CD8-positive, alpha-beta memory T cell (primary cell): ENCODE data around the gene ERFE. TPM values are rescaled to one million over a fixed set of nuclear protein-coding genes. Genes with fewer than 3 reads are reported as not detected.
A peak's percentile ranks its signal among the peaks of the same experiment; 100 is the strongest.

Source experiments
- CTCF ChIA-PET: fragments of 350-600 bp; sonication (Branson Sonifier 250); formaldehyde crosslinking; loops from one replicate; lab custom pipeline; 2021; ENCODE audit warnings: antibody characterized with exemption; lab: Charles Lee
- POLR2A ChIA-PET: fragments of 350-600 bp; sonication (Branson Sonifier 250); formaldehyde crosslinking; loops from one replicate; lab custom pipeline; 2021; ENCODE audit warnings: antibody characterized with exemption; lab: Charles Lee
- DNase-seq, 5 donors: peaks; one replicate each; pipeline versions ENCODE4 v3.0.0 to v3.0.0-alpha.2; 2020 to 2022; ENCODE audit warnings: mixed read lengths in 1 of 5
- H3K27ac ChIP-seq: one replicate; pipeline ENCODE4 v1.7.0; 2013; ENCODE audit warnings: low read depth, mild to moderate bottlenecking, low read length, moderate library complexity
- H3K27me3 ChIP-seq: 2 replicates; pipeline ENCODE4 v1.7.0; 2013; ENCODE audit warnings: low read length, mild to moderate bottlenecking; ENCODE audit not compliant: insufficient read depth, poor library complexity, severe bottlenecking
- H3K36me3 ChIP-seq: 2 replicates; pipeline ENCODE4 v1.7.0; 2013; ENCODE audit warnings: mild to moderate bottlenecking, low read length, moderate library complexity; ENCODE audit not compliant: insufficient read depth
- H3K4me1 ChIP-seq: 2 replicates; pipeline ENCODE4 v1.7.0; 2013; ENCODE audit warnings: mild to moderate bottlenecking, low read length, moderate library complexity; ENCODE audit not compliant: insufficient read depth
- H3K4me3 ChIP-seq: 2 replicates; pipeline ENCODE4 v1.7.0; 2013; ENCODE audit warnings: mild to moderate bottlenecking, low read length
- H3K9me3 ChIP-seq: 2 replicates; pipeline ENCODE4 v1.7.0; 2013; ENCODE audit warnings: mild to moderate bottlenecking, low read length
- H3K27ac Mint-ChIP-seq, 8 donors: one replicate each; pipeline ENCODE4 v1.8.0; 2020 to 2021; ENCODE audit warnings: mixed read lengths in 8 of 8, mild to moderate bottlenecking in 6 of 8, inconsistent platforms in 3 of 8, moderate library complexity in 3 of 8
- H3K27me3 Mint-ChIP-seq, 2 donors: one replicate each; pipeline ENCODE4 v1.8.0; 2020 to 2021; ENCODE audit warnings: mixed read lengths in 2 of 2, mild to moderate bottlenecking in 1 of 2, moderate library complexity in 1 of 2
- H3K36me3 Mint-ChIP-seq, 3 donors: one replicate each; pipeline ENCODE4 v1.8.0; 2020 to 2021; ENCODE audit warnings: mixed read lengths in 3 of 3, inconsistent platforms in 1 of 3, mild to moderate bottlenecking in 1 of 3
- H3K4me1 Mint-ChIP-seq, 3 donors: one replicate each; pipeline ENCODE4 v1.8.0; 2020 to 2021; ENCODE audit warnings: mixed read lengths in 3 of 3, inconsistent platforms in 1 of 3, mild to moderate bottlenecking in 1 of 3
- H3K4me3 Mint-ChIP-seq, 7 donors: one replicate each; pipeline ENCODE4 v1.8.0; 2020 to 2021; ENCODE audit warnings: mixed read lengths in 7 of 7, mild to moderate bottlenecking in 6 of 7, moderate library complexity in 4 of 7, inconsistent platforms in 2 of 7
- H3K9me3 Mint-ChIP-seq, 5 donors: one replicate each; pipeline ENCODE4 v1.8.0; 2020 to 2022; ENCODE audit warnings: mixed read lengths in 5 of 5, mild to moderate bottlenecking in 3 of 5, moderate library complexity in 2 of 5, inconsistent platforms in 1 of 5
- polyA plus RNA-seq: library from polyadenylated mRNA; unstranded; fragments of 300-500 nt; fragmentation: Illumina TruSeq; gene quantifications from one replicate; pipeline ENCODE4 v1.2.3, GENCODE V29; 2021
- total RNA-seq, 2 experiments: library from RNA; stranded (reverse); gene quantifications; one replicate each; pipeline ENCODE4 v1.2.3, GENCODE V29; 2021

ERFE gene
- total and polyA plus RNA-seq, 3 experiments from 2014 or later: 0.24 TPM; not detected in 2

- Mint-ChIP-seq H3K4me1 (peaks cover 0 to 13% (median 6%) of the 10 kb centered on the region in 3 donors), H3K27ac (no peak overlapping the region), H3K36me3 (peaks cover 3 to 41% (median 6%) of the 10 kb centered on the region in 3 donors), H3K9me3 (no peaks in the 10 kb centered on the region), H3K4me3 (no peak overlapping the region), H3K27me3 (peaks cover 4 to 7% of the 10 kb centered on the region in 2 donors)
- POLR2A ChIA-PET: no interaction called here
- H3K36me3 ChIP-seq: peaks cover 13% of the 10 kb centered on the region
- H3K27me3 ChIP-seq: no peaks in the 10 kb centered on the region
- no peaks in the 10 kb centered on the region for H3K4me1 ChIP-seq
- H3K4me3 ChIP-seq: no peak overlapping the region
- H3K9me3 ChIP-seq: no peaks in the 10 kb centered on the region
- CTCF ChIA-PET: no interaction called here
- no peak overlapping the region for H3K27ac ChIP-seq
- no peak for DNase-seq
Observed at GRCh38 chr2:238166391-238167343, 7.9 kb downstream of the ERFE start.

DNA sequence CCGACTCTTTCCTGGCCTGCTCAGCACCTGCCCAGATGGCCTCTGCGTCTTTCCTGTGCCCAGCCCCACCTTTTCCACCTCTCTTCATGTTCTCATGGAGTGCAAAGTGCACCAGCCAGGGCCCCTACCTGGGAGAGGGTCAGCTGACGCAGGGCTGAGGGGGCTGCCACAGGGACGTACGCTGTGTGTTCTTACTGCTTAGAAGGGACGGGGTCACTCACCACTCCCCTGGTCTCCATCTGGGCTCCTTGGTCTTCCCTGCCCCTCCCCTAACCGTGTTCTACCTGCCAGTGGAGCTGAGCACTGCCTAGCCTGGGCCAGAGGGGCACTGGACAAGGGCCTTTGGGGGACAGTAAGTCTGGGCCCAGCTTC, 8.6 kb downstream of the ERFE start:
- Histone ChIP-seq H3K36me3 (peaks cover 15% of the 10 kb centered on the region), H3K9me3 (no peaks in the 10 kb centered on the region), H3K27me3 (no peaks in the 10 kb centered on the region), H3K4me1 (no peaks in the 10 kb centered on the region), H3K4me3 (no peak overlapping the region), H3K27ac (no peak overlapping the region)
- peaks cover 3 to 48% (median 8%) of the 10 kb centered on the region in 3 donors for H3K36me3 Mint-ChIP-seq
- H3K4me1 Mint-ChIP-seq: peaks cover 0 to 13% (median 6%) of the 10 kb centered on the region in 3 donors
- H3K4me3 Mint-ChIP-seq: no peak overlapping the region
- CTCF ChIA-PET: no interaction called here
- no peak overlapping the region for H3K27ac Mint-ChIP-seq
- no peak for DNase-seq
- POLR2A ChIA-PET: no interaction called here
- H3K9me3 Mint-ChIP-seq: no peaks in the 10 kb centered on the region
- peaks cover 4 to 7% of the 10 kb centered on the region in 2 donors for H3K27me3 Mint-ChIP-seq

GRCh38 chr2:238167761-238168160, 9.0 kb downstream of the ERFE start:
- Histone ChIP-seq H3K9me3 (no peaks in the 10 kb centered on the region), H3K27me3 (no peaks in the 10 kb centered on the region), H3K4me1 (no peaks in the 10 kb centered on the region), H3K36me3 (peaks cover 19% of the 10 kb centered on the region), H3K4me3 (no peak overlapping the region), H3K27ac (no peak overlapping the region)
- Mint-ChIP-seq H3K36me3 (peaks cover 3 to 52% (median 10%) of the 10 kb centered on the region in 3 donors), H3K4me3 (no peak overlapping the region), H3K27ac (no peak overlapping the region), H3K9me3 (no peaks in the 10 kb centered on the region), H3K27me3 (peaks cover 4 to 7% of the 10 kb centered on the region in 2 donors), H3K4me1 (peaks cover 0 to 13% (median 6%) of the 10 kb centered on the region in 3 donors)
- no peak for DNase-seq
- POLR2A ChIA-PET: no interaction called here
- CTCF ChIA-PET: no interaction called here

GRCh38 chr2:238168196-238169047, 9.7 kb downstream of the ERFE start:
- peak overlapping the region in 1 of 8 donors; percentile 69 for H3K27ac Mint-ChIP-seq
- peaks cover 8 to 59% (median 12%) of the 10 kb centered on the region in 3 donors for H3K36me3 Mint-ChIP-seq
- H3K27me3 ChIP-seq: no peaks in the 10 kb centered on the region
- ChIA-PET POLR2A (no interaction called here), CTCF (no interaction called here)
- no peaks in the 10 kb centered on the region for H3K9me3 ChIP-seq
- no peaks in the 10 kb centered on the region for H3K9me3 Mint-ChIP-seq
- no peak overlapping the region for H3K4me3 ChIP-seq
- peaks cover 25% of the 10 kb centered on the region for H3K36me3 ChIP-seq
- peaks cover 4 to 7% of the 10 kb centered on the region in 2 donors for H3K27me3 Mint-ChIP-seq
- H3K4me1 ChIP-seq: no peaks in the 10 kb centered on the region
- H3K4me3 Mint-ChIP-seq: no peak overlapping the region
- H3K4me1 Mint-ChIP-seq: peaks cover 0 to 10% (median 6%) of the 10 kb centered on the region in 3 donors
- no peak overlapping the region for H3K27ac ChIP-seq
- DNase-seq: no peak

DNA sequence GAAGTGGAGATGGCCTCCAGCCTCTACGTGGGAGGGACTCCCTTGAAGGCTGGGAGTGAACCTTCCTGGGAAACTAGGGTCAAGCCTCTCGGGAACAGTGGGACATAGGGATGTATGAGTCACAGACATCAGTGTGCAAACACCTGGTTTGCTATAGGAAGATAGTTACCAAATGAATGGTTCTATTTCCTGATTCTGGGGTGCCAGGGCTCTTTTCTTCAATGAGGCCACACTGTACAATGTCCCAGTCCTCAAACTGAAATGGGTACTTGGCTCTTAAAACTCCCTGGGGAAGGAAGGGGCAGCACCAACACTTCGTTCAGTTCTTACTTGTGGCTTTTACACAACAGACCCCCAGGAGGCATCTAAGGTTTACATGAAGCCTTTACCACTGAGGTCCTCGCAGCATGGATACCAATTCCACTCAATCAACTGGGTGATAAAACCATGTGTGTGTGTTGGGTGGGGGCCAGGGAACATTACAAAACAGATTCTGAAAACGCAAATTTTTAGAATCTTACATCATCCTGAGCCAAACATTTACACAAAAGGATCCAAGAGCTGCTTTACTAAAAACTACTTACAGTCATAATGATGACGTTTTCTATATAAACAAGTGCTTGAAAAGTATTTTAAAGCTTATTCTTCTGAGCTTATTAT, 10.4 kb downstream of the ERFE start:
- peak overlapping the region in 2 of 8 donors; percentile 46 to 69 for H3K27ac Mint-ChIP-seq
- no peak overlapping the region for H3K4me3 ChIP-seq
- no peak overlapping the region for H3K4me3 Mint-ChIP-seq
- peaks cover 0 to 10% (median 6%) of the 10 kb centered on the region in 3 donors for H3K4me1 Mint-ChIP-seq
- H3K36me3 ChIP-seq: peaks cover 33% of the 10 kb centered on the region
- H3K27me3 ChIP-seq: no peaks in the 10 kb centered on the region
- H3K4me1 ChIP-seq: no peaks in the 10 kb centered on the region
- DNase-seq: no peak
- peak overlapping the region; percentile 11 for H3K27ac ChIP-seq
- H3K36me3 Mint-ChIP-seq: peaks cover 8 to 67% (median 16%) of the 10 kb centered on the region in 3 donors
- no peaks in the 10 kb centered on the region for H3K9me3 ChIP-seq
- H3K9me3 Mint-ChIP-seq: no peaks in the 10 kb centered on the region
- ChIA-PET POLR2A (no interaction called here), CTCF (no interaction called here)
- peaks cover 4 to 7% of the 10 kb centered on the region in 2 donors for H3K27me3 Mint-ChIP-seq

- peak overlapping the region; percentile 11 for H3K27ac ChIP-seq
- DNase-seq: no peak
- H3K27ac Mint-ChIP-seq: peak overlapping the region in 1 of 8 donors; percentile 16
- no peaks in the 10 kb centered on the region for H3K4me1 ChIP-seq
- peaks cover 2 to 6% of the 10 kb centered on the region in 2 donors for H3K27me3 Mint-ChIP-seq
- H3K4me1 Mint-ChIP-seq: peaks cover 0 to 7% (median 5%) of the 10 kb centered on the region in 3 donors
- no peaks in the 10 kb centered on the region for H3K9me3 ChIP-seq
- ChIA-PET POLR2A (no interaction called here), CTCF (no interaction called here)
- peaks cover 36% of the 10 kb centered on the region for H3K36me3 ChIP-seq
- H3K4me3 Mint-ChIP-seq: no peak overlapping the region
- H3K36me3 Mint-ChIP-seq: peaks cover 8 to 73% (median 16%) of the 10 kb centered on the region in 3 donors
- no peaks in the 10 kb centered on the region for H3K9me3 Mint-ChIP-seq
- H3K27me3 ChIP-seq: no peaks in the 10 kb centered on the region
- no peak overlapping the region for H3K4me3 ChIP-seq
Observed at GRCh38 chr2:238169708-238170251, 11.0 kb downstream of the ERFE start.

- peak overlapping the region in 1 of 7 donors; percentile 59 for H3K4me3 Mint-ChIP-seq
- CTCF ChIA-PET: no interaction called here
- Histone ChIP-seq H3K4me3 (no peak overlapping the region), H3K36me3 (peaks cover 41% of the 10 kb centered on the region), H3K27ac (no peak overlapping the region), H3K27me3 (no peaks in the 10 kb centered on the region), H3K4me1 (no peaks in the 10 kb centered on the region), H3K9me3 (no peaks in the 10 kb centered on the region)
- peak overlapping the region in 1 of 8 donors; percentile 16 for H3K27ac Mint-ChIP-seq
- no peaks in the 10 kb centered on the region for H3K9me3 Mint-ChIP-seq
- POLR2A ChIA-PET: no interaction called here
- H3K4me1 Mint-ChIP-seq: no peaks in the 10 kb centered on the region
- no peak for DNase-seq
- H3K27me3 Mint-ChIP-seq: no peaks in the 10 kb centered on the region
- H3K36me3 Mint-ChIP-seq: peaks cover 8 to 80% (median 16%) of the 10 kb centered on the region in 3 donors
Observed at GRCh38 chr2:238170386-238171071, 11.8 kb downstream of the ERFE start.
